Thyroid gland (tissue), 4 donors: Measurements from ENCODE around the gene ATG16L1.

Source experiments
- POLR2A ChIP-seq, 2 donors: fragments of 450-650 bp; IDR thresholded peaks; one replicate each; pipeline ENCODE4 v1.6.1; 2017; ENCODE audit warnings: antibody characterized with exemption in 2 of 2, mild to moderate bottlenecking in 2 of 2, moderate library complexity in 1 of 2
- TF ChIP-seq, protein P1 (sequence below), 6 experiments: fragments of 200-600 bp in 3 of 6; fragments of 450-650 bp in 3 of 6; sonication (generic) in 3 of 6; IDR thresholded peaks; one replicate each; pipeline ENCODE4 v1.5.1; 2016 to 2019; ENCODE audit warnings: antibody characterized with exemption in 6 of 6, mild to moderate bottlenecking in 2 of 6, inconsistent platforms in 1 of 6, moderate library complexity in 1 of 6

DNA sequence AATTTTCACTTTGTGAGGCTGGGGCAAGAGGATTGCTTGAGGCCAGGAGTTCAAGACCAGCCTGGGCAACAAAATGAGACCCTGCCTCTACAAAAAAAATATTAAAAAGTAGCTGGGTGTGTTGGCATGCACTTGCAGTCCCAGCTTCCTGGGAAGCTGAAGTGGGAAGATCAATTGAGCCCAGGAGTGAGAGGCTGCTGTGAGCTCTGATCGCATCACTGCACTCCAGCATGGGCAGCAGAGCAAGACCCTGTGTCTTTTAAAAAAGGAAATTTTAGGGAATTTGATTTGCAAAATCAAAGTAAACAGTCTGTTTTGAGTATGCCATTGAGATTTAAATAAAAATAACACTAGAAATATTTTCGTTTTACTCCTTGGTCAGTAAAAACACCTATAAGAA is 27.4 kb downstream of the ATG16L1 start:
- TF ChIP-seq, protein P1, sequence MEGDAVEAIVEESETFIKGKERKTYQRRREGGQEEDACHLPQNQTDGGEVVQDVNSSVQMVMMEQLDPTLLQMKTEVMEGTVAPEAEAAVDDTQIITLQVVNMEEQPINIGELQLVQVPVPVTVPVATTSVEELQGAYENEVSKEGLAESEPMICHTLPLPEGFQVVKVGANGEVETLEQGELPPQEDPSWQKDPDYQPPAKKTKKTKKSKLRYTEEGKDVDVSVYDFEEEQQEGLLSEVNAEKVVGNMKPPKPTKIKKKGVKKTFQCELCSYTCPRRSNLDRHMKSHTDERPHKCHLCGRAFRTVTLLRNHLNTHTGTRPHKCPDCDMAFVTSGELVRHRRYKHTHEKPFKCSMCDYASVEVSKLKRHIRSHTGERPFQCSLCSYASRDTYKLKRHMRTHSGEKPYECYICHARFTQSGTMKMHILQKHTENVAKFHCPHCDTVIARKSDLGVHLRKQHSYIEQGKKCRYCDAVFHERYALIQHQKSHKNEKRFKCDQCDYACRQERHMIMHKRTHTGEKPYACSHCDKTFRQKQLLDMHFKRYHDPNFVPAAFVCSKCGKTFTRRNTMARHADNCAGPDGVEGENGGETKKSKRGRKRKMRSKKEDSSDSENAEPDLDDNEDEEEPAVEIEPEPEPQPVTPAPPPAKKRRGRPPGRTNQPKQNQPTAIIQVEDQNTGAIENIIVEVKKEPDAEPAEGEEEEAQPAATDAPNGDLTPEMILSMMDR (IDR thresholded peaks at IDR 0.05), result no peak
- TF ChIP-seq POLR2A (IDR thresholded peaks at IDR 0.05), result no peak
